ENCODE data around the gene LENG9. TPM values are rescaled to one million over a fixed set of nuclear protein-coding genes. Genes with fewer than 3 reads are reported as not detected.

The LENG9 gene
- total and polyA plus RNA-seq, 2 of the 13 experiments (the other 11 are each of a cell fraction or from before 2014, with no cell fraction given) = 0.75 to 2.9 TPM

GRCh38 chr19:54451997-54452396 lies 11.6 kb downstream of the LENG9 start:
- ATAC-seq = no peak
- no TSS peak for BruUV-seq (replicated peaks)
- Histone ChIP-seq H3K79me2 (ENCODE audit: insufficient read depth, low read length) (peaks cover 49% of the 10 kb centered on the region), H3K4me2 (ENCODE audit: low read depth, low read length) (no peak overlapping the region), H3K4me1 (ENCODE audit: insufficient read depth, low read length) (peaks cover 25% of the 10 kb centered on the region), H3K27me3 (ENCODE audit: control insufficient read depth in 1 of 2, insufficient read depth in 2 of 2, low read length in 2 of 2) (no peaks in the 10 kb centered on the region; a peak in 2 of 5 replicates), H3K27ac (ENCODE audit: extremely low read length, insufficient read depth, low read length) (no peak overlapping the region), H3K9me3 (ENCODE audit: low read length) (no peaks in the 10 kb centered on the region), H2AFZ (ENCODE audit: low read length) (no peak overlapping the region), H3K9ac (ENCODE audit: insufficient read depth, low read depth, low read length) (no peak overlapping the region; the same call in 1 of the 2 replicates), H3K36me3 (replicated peaks in 1 of 2; ENCODE audit: control insufficient read depth in 1 of 2, insufficient read depth in 2 of 2, low read length in 2 of 2) (peaks cover 35 to 60% of the 10 kb centered on the region in 2 experiments), H4K20me1 (ENCODE audit: insufficient read depth, low read length) (peaks cover 30% of the 10 kb centered on the region; the same call in 1 of the 2 replicates), H3K4me3 (replicated peaks in 1 of 3; ENCODE audit: insufficient read depth in 1 of 3, low read depth in 2 of 3, low read length in 3 of 3) (no peak overlapping the region)
- in situ Hi-C loops (cut with HindIII; ENCODE audit: extremely low pct_ligation_motif_present, low pct_unique_long_range_greater_than_20kb) (no loop called here), intact Hi-C loops (cut with micrococcal nuclease; ENCODE audit: unreplicated experiment) (no loop called here)
- TF ChIP-seq RBFOX2 (IDR thresholded peaks at IDR 0.05; ENCODE audit: low read depth, low read length) (0 out of 2 replicates have a peak, but pooled peaks have one; percentile 37), IRX3 (CRISPR knock-in tag; IDR thresholded peaks at IDR 0.05; ENCODE audit: borderline replicate concordance, low read depth) (no peak), ZFP41 (CRISPR knock-in tag; IDR thresholded peaks at IDR 0.05; ENCODE audit: borderline replicate concordance) (no peak), NFE2L2 (IDR thresholded peaks at IDR 0.05; ENCODE audit: low read length) (no peak), ZNF256 (CRISPR knock-in tag; conservative IDR thresholded peaks at IDR 0.05) (no peak), MAX (IDR thresholded peaks at IDR 0.05) (no peak), RFXAP (CRISPR knock-in tag; IDR thresholded peaks at IDR 0.05; ENCODE audit: borderline replicate concordance) (no peak), AFF4 (CRISPR knock-in tag; IDR thresholded peaks at IDR 0.05) (no peak)
- no peak for FAIRE-seq
- ChIA-PET POLR2A (interaction anchor here (2.4 kb wide), 1 partner anchor 11 kb away, joined by 12 read pairs; the partner anchor contains the start of gene LENG9), CTCF (ENCODE audit: low intra/inter-chr PET ratio, low total read pairs) (no interaction called here)
- 95% methylated on average over 3 of the region's 11 CpGs for WGBS (ENCODE audit: low lambda C conversion rate)
- DNase-seq (ENCODE audit: low spot score) = no peak

All from HepG2 (cell line).